Measurements from ENCODE around the gene RRBP1. TPM values are rescaled to one million over a fixed set of nuclear protein-coding genes. Genes with fewer than 3 reads are reported as not detected.

RRBP1 gene
- total RNA-seq, 2 donors from 2014 or later, result 112 to 148 TPM

GRCh38 chr20:17657898-17658647 lies 24.0 kb downstream of the RRBP1 start:
- no peaks in the 10 kb centered on the region for H3K4me1 ChIP-seq (replicated peaks)
- no peaks in the 10 kb centered on the region for H3K36me3 ChIP-seq
- no peak overlapping the region for H3K27ac ChIP-seq
- 89% methylated on average over 9 of the region's 9 CpGs for WGBS
- TF ChIP-seq CTCF (IDR thresholded peaks at IDR 0.05) (no peak), POLR2A (IDR thresholded peaks at IDR 0.05) (no peak), POLR2AphosphoS5 (IDR thresholded peaks at IDR 0.05) (no peak)
- intact Hi-C loops (cut with DNase I), result no loop called here
- no peaks in the 10 kb centered on the region for H3K27me3 ChIP-seq (replicated peaks; ENCODE audit: insufficient read depth)
- H3K4me3 ChIP-seq, result no peak overlapping the region
- no peaks in the 10 kb centered on the region for H3K9me3 ChIP-seq
- no peak for DNase-seq (ENCODE audit: low spot score)

- Histone ChIP-seq H3K27me3 (replicated peaks; ENCODE audit: insufficient read depth) (no peaks in the 10 kb centered on the region), H3K4me1 (replicated peaks) (peaks cover 2% of the 10 kb centered on the region), H3K4me3 (no peak overlapping the region), H3K9me3 (no peaks in the 10 kb centered on the region), H3K36me3 (no peaks in the 10 kb centered on the region), H3K27ac (no peak overlapping the region)
- WGBS, result 73% methylated on average over 9 of the region's 9 CpGs
- no peak for DNase-seq (ENCODE audit: low spot score)
- intact Hi-C loops (cut with DNase I), result no loop called here
- TF ChIP-seq POLR2A (IDR thresholded peaks at IDR 0.05) (no peak), POLR2AphosphoS5 (IDR thresholded peaks at IDR 0.05) (no peak), CTCF (IDR thresholded peaks at IDR 0.05) (no peak)
Measured at GRCh38 chr20:17657079-17657825, 24.8 kb downstream of the RRBP1 start.

- Histone ChIP-seq H3K9me3 (no peaks in the 10 kb centered on the region), H3K4me1 (replicated peaks) (peaks cover 9% of the 10 kb centered on the region), H3K36me3 (no peaks in the 10 kb centered on the region), H3K27ac (no peak overlapping the region), H3K4me3 (no peak overlapping the region), H3K27me3 (replicated peaks; ENCODE audit: insufficient read depth) (no peaks in the 10 kb centered on the region)
- intact Hi-C loops (cut with DNase I), result no loop called here
- TF ChIP-seq CTCF (IDR thresholded peaks at IDR 0.05), result no peak
- TF ChIP-seq POLR2A (IDR thresholded peaks at IDR 0.05), result no peak
- TF ChIP-seq POLR2AphosphoS5 (IDR thresholded peaks at IDR 0.05), result no peak
- 82% methylated on average over 11 of the region's 11 CpGs for WGBS
- DNase-seq (ENCODE audit: low spot score), result no peak
Measured at GRCh38 chr20:17655865-17656479, 26.1 kb downstream of the RRBP1 start.

- Histone ChIP-seq H3K4me1 (replicated peaks) (peaks cover 11% of the 10 kb centered on the region), H3K27ac (no peak overlapping the region), H3K27me3 (replicated peaks; ENCODE audit: insufficient read depth) (no peaks in the 10 kb centered on the region), H3K9me3 (no peaks in the 10 kb centered on the region), H3K4me3 (no peak overlapping the region), H3K36me3 (no peaks in the 10 kb centered on the region)
- no peak for DNase-seq (ENCODE audit: low spot score)
- 66% methylated on average over 7 of the region's 7 CpGs for WGBS
- intact Hi-C loops (cut with DNase I), result no loop called here
- TF ChIP-seq CTCF (IDR thresholded peaks at IDR 0.05) (peak in 1 of 4 experiments; percentile 8), POLR2A (IDR thresholded peaks at IDR 0.05) (no peak)
Measured at GRCh38 chr20:17655286-17655651, 26.8 kb downstream of the RRBP1 start.
